ENCODE results near the gene C2orf78.
"Not testable (repeated sequence)": the region's sequence is repeated elsewhere in the genome, so short reads cannot be mapped to it uniquely, and the experiment has no call there.

DNA sequence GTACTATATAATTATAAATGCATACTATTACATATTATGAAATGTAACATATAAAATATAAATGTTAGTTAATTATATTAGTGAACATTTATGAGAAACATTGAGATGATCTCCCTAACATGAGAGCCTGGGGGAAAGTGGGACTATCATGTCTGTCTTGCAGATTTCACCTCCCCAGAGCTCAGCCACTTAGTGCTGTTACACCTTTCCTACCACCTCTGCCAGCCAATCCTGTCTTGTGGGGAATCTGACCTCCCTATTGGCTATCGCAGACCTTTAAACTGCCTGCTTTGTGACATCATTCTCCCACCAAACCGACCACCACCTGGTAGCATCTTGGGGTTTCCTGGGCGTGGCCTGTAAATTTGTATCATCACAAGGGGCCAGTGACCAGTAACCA is at the start of gene C2orf78:
- TF ChIP-seq, protein P1, sequence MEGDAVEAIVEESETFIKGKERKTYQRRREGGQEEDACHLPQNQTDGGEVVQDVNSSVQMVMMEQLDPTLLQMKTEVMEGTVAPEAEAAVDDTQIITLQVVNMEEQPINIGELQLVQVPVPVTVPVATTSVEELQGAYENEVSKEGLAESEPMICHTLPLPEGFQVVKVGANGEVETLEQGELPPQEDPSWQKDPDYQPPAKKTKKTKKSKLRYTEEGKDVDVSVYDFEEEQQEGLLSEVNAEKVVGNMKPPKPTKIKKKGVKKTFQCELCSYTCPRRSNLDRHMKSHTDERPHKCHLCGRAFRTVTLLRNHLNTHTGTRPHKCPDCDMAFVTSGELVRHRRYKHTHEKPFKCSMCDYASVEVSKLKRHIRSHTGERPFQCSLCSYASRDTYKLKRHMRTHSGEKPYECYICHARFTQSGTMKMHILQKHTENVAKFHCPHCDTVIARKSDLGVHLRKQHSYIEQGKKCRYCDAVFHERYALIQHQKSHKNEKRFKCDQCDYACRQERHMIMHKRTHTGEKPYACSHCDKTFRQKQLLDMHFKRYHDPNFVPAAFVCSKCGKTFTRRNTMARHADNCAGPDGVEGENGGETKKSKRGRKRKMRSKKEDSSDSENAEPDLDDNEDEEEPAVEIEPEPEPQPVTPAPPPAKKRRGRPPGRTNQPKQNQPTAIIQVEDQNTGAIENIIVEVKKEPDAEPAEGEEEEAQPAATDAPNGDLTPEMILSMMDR (IDR thresholded peaks at IDR 0.05; ENCODE audit: borderline replicate concordance, extremely low read depth, low read length, poor library complexity, severe bottlenecking), result not testable (repeated sequence)
- not testable (repeated sequence) for TF ChIP-seq EZH2 (IDR thresholded peaks at IDR 0.05; ENCODE audit: borderline replicate concordance, low read depth, low read length, severe bottlenecking)
